ENCODE results near the gene TREML4. TPM values are rescaled to one million over a fixed set of nuclear protein-coding genes. Genes with fewer than 3 reads are reported as not detected.
"Not testable (repeated sequence)": the region's sequence is repeated elsewhere in the genome, so short reads cannot be mapped to it uniquely, and the experiment has no call there.

The TREML4 gene
- total RNA-seq, 1 donor from 2014 or later = not detected

GRCh38 chr6:41186031-41186562 is 42.1 kb upstream of the TREML4 start:
- H3K27me3 Mint-ChIP-seq (ENCODE audit: low read depth) = peaks cover 16% of the 10 kb centered on the region
- no peak overlapping the region for H3K27ac Mint-ChIP-seq
- no peak for TF ChIP-seq CTCF (IDR thresholded peaks at IDR 0.05; ENCODE audit: unreplicated experiment)
- H3K36me3 Mint-ChIP-seq = no peaks in the 10 kb centered on the region
- peaks cover 8% of the 10 kb centered on the region for H3K9me3 Mint-ChIP-seq
- no peak overlapping the region for H3K4me3 Mint-ChIP-seq
- no peak for DNase-seq (ENCODE audit: low spot score in 2 of 2, unreplicated experiment in 2 of 2)
- no peaks in the 10 kb centered on the region for H3K4me1 Mint-ChIP-seq

- no peak for DNase-seq (ENCODE audit: low spot score in 2 of 2, unreplicated experiment in 2 of 2)
- Mint-ChIP-seq H3K9me3 (peaks cover 8% of the 10 kb centered on the region), H3K4me3 (no peak overlapping the region), H3K27ac (no peak overlapping the region), H3K4me1 (no peaks in the 10 kb centered on the region), H3K27me3 (ENCODE audit: low read depth) (peaks cover 21% of the 10 kb centered on the region), H3K36me3 (no peaks in the 10 kb centered on the region)
- no peak for TF ChIP-seq CTCF (IDR thresholded peaks at IDR 0.05; ENCODE audit: unreplicated experiment)
Measured at GRCh38 chr6:41187924-41188886, 39.9 kb upstream of the TREML4 start.

GRCh38 chr6:41189046-41189445 is 39.1 kb upstream of the TREML4 start:
- H3K4me3 Mint-ChIP-seq; H3K36me3 Mint-ChIP-seq; DNase-seq (ENCODE audit: low spot score in 2 of 2, unreplicated experiment in 2 of 2); H3K27ac Mint-ChIP-seq; H3K4me1 Mint-ChIP-seq; H3K9me3 Mint-ChIP-seq: not testable (repeated sequence)
- H3K27me3 Mint-ChIP-seq (ENCODE audit: low read depth) = peaks cover 24% of the 10 kb centered on the region

GRCh38 chr6:41189967-41190366 is 38.2 kb upstream of the TREML4 start:
- Mint-ChIP-seq H3K27ac (no peak overlapping the region), H3K4me1 (no peaks in the 10 kb centered on the region), H3K27me3 (ENCODE audit: low read depth) (peaks cover 29% of the 10 kb centered on the region), H3K4me3 (no peak overlapping the region), H3K9me3 (peaks cover 8% of the 10 kb centered on the region), H3K36me3 (no peaks in the 10 kb centered on the region)
- no peak for DNase-seq (ENCODE audit: low spot score in 2 of 2, unreplicated experiment in 2 of 2)
- no peak for TF ChIP-seq CTCF (IDR thresholded peaks at IDR 0.05; ENCODE audit: unreplicated experiment)

- H3K4me3 Mint-ChIP-seq = no peak overlapping the region
- H3K4me1 Mint-ChIP-seq = no peaks in the 10 kb centered on the region
- H3K27ac Mint-ChIP-seq = no peak overlapping the region
- TF ChIP-seq CTCF (IDR thresholded peaks at IDR 0.05; ENCODE audit: unreplicated experiment) = no peak
- H3K36me3 Mint-ChIP-seq = no peaks in the 10 kb centered on the region
- H3K9me3 Mint-ChIP-seq = peaks cover 8% of the 10 kb centered on the region
- peaks cover 34% of the 10 kb centered on the region for H3K27me3 Mint-ChIP-seq (ENCODE audit: low read depth)
- no peak for DNase-seq (ENCODE audit: low spot score in 2 of 2, unreplicated experiment in 2 of 2)
Measured at GRCh38 chr6:41190791-41191190, 37.4 kb upstream of the TREML4 start.

GRCh38 chr6:41191569-41191968 is 36.6 kb upstream of the TREML4 start:
- no peak for DNase-seq (ENCODE audit: low spot score in 2 of 2, unreplicated experiment in 2 of 2)
- Mint-ChIP-seq H3K36me3 (no peaks in the 10 kb centered on the region), H3K27ac (no peak overlapping the region), H3K4me1 (no peaks in the 10 kb centered on the region), H3K9me3 (peaks cover 8% of the 10 kb centered on the region), H3K27me3 (ENCODE audit: low read depth) (peaks cover 42% of the 10 kb centered on the region), H3K4me3 (no peak overlapping the region)
- TF ChIP-seq CTCF (IDR thresholded peaks at IDR 0.05; ENCODE audit: unreplicated experiment) = no peak
